GM23248 (cell line): ENCODE measurements around the gene ENPP6.

Source experiments
- EZH2 ChIP-seq: fragments of 200-600 bp; sonication (generic); IDR thresholded peaks from 2 replicates; pipeline ENCODE4 v1.6.1; 2018; ENCODE audit warnings: antibody characterized with exemption, mild to moderate bottlenecking; ENCODE audit not compliant: insufficient read depth, poor library complexity, severe bottlenecking
- EZH2phosphoT487 ChIP-seq: fragments of 200-600 bp; sonication (generic); IDR thresholded peaks from 2 replicates; pipeline ENCODE4 v1.6.1; 2018; ENCODE audit warnings: antibody characterized with exemption, moderate library complexity, mild to moderate bottlenecking, low read depth; ENCODE audit not compliant: insufficient read depth

DNA sequence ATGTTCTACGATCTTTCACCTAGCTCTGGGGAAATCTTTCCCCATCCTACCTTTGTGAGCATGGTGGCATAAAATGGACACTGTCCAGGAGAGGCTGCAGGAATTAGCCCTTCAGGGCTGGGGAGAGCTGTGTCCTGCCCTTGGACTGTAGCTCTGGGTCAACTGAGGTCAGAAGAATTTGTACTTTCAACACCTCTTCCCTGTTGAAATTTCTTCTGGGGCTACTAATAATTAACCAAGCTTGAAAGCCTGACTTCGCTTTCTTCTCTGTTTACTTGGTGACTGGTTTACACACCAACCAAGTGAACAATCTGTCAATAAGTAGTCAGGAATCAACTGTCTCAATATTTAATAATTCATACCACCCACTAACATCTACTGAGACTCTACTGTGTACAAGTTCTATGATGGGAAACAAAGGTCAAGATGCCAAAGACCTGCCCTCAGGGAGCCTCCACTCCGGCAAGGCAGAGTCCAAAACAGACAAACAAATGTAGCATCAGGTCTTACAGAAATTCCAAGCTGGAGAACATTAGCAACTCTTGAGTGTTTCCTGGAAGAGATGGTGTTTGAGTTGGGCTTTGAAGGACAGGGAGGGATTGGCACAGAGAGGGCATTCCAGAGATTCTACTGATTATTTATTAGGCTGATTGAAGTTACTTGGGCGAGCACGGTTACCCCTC is 113.1 kb downstream of the ENPP6 start:
- TF ChIP-seq EZH2 (no peak), EZH2phosphoT487 (no peak)
